GM18909 (cell line): ENCODE results near the gene FAM161A.
A peak's percentile ranks its signal among the peaks of the same experiment; 100 is the strongest.

Experiments
- ATAC-seq: cut with Tn5 transposase; IDR thresholded peaks from one replicate; pipeline ENCODE4 v1.9.1; 2021; ENCODE audit warnings: mild to moderate bottlenecking; ENCODE audit not compliant: unreplicated experiment, poor library complexity

The FAM161A gene

DNA sequence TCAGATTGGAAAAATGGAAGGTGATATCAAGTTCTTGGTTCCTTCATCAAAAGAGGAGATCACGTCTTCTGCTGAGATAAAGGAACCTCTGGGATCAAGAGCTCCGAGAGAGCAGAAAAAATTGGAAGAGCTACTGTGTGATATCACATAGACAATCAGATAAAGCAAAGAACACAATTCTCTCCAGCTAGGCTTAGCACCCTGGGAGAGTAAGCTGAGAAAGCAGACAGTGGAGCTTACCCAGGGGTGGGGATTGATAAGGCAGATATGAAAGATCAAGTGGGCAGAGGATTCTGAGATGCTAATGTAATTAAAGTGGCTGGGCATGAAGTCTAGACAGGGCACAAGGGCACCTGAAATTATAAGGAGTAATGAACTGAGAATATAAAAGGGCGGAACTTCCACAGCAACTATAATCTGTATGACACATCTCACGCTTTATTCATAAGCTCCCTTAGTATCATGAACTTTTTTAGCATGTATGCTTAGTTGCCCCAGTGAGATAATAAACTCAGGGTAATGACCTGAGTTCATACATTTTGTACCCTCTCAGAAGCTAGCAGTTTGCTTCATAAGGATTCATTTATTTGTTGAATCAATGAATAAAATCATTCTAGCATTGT is 65.8 kb downstream of the FAM161A start:
- no peak for ATAC-seq

DNA sequence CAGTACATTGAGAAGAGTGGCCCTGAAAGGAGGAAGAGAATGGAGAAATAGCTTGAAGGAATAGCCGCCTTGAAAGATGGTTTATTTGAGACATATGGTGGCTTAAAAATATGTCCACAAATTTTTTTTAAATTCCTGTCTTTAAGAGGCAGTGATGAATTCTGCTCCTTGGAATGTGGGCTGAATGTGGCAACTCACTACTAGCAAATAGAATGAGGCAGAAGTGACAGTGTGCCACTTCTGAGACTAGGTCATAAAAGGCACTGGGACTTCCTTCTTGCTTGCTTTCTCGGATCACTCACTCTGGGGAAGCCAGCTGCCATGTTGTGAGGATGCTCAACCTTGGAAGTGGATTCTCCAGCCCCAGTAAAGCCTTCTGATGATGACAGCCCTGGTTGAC is 67.0 kb downstream of the FAM161A start:
- ATAC-seq, result no peak

GRCh38 chr2:61785583-61785982 is 68.3 kb downstream of the FAM161A start:
- ATAC-seq, result no peak

DNA sequence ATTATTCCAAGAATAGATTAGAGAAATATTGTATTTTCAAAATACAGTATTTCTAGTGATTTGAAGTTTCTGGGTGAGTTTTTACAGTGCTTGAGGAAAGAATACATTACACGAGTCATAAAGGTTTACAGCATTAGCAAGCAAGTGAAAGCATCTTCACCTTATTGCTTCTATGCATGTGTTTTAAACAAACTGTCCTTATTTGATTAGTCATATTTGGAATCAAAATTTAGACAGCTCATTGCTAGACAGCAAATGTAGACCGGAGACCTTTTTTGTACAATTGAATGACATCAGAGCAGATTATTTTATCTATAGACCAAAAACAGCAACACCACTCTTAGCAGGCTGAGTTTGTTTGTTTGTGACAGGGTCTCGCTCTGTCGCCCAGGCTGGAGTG is 69.2 kb downstream of the FAM161A start:
- no peak for ATAC-seq

DNA sequence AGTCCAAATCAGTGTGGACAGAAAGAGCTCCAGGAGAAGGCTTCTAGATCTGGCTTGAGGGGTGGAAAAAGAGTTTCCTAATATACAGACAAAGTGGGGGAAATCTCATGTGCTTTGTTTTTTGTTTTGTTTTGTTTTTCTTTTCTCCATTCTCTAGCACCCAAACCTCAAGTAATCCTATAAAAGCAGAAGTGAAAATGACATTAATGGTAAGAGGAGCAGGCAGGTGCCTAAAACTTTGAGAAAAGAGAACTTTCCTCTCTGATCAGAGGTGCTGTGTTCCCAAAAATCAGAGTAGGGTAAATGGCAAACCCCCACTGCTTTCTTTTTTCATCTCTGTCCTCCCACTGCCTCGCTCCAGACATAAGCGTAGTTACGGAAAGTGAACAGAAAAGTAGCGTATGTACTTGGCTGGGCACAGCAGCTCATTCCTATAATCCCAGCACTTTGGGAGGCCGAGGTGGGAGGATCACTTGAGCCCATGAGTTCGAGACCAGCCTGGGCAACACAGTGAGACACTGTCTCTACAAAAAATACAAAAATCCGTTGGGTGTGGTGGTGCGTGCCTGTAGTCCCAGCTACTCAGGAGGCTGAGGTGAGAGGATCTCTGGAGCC is 77.8 kb downstream of the FAM161A start:
- ATAC-seq, result peak; percentile 79
